Neural cell (in vitro differentiated cells): ENCODE data around the gene GOLM1. TPM values are rescaled to one million over a fixed set of nuclear protein-coding genes. Genes with fewer than 3 reads are reported as not detected.

ENCODE experiments used
- H2AFZ ChIP-seq: fragments of 200-600, 300-800 bp; sonication (generic), shearing (Covaris generic); 2 replicates; pipeline ENCODE4 v1.6.0; 2014; ENCODE audit warnings: low read depth, mild to moderate bottlenecking, antibody characterized with exemption, low read length, moderate library complexity
- H3F3A ChIP-seq: fragments of 200-600 bp; shearing (Covaris generic); 2 replicates; pipeline ENCODE4 v1.6.1; 2016; ENCODE audit warnings: mild to moderate bottlenecking, moderate library complexity, mixed read lengths, antibody characterized with exemption, low read length; ENCODE audit not compliant: insufficient read depth, poor library complexity, severe bottlenecking
- H3K27ac ChIP-seq: fragments of 200-600, 300-800 bp; sonication (generic), shearing (Covaris generic); 2 replicates; pipeline ENCODE4 v1.5.1; 2014; ENCODE audit warnings: mild to moderate bottlenecking, low read length, moderate library complexity
- H3K27me3 ChIP-seq: fragments of 300-800, 200-600 bp; sonication (generic), shearing (Covaris generic); 2 replicates; pipeline ENCODE4 v1.6.0; 2014; ENCODE audit warnings: mild to moderate bottlenecking, low read depth, low read length, moderate library complexity; ENCODE audit not compliant: insufficient read depth
- H3K36me3 ChIP-seq: fragments of 300-800, 200-600 bp; sonication (generic), shearing (Covaris generic); 2 replicates; pipeline ENCODE4 v1.5.1; 2014; ENCODE audit warnings: mild to moderate bottlenecking, antibody characterized with exemption, low read length, moderate library complexity; ENCODE audit not compliant: insufficient read depth
- H3K4me2 ChIP-seq: fragments of 300-800, 200-600 bp; sonication (generic), shearing (Covaris generic); 2 replicates; pipeline ENCODE4 v1.6.0; 2014; ENCODE audit warnings: mild to moderate bottlenecking, low read length
- H3K4me3 ChIP-seq: fragments of 300-800, 200-600 bp; sonication (generic), shearing (Covaris generic); 2 replicates; pipeline ENCODE4 v1.5.1; 2014; ENCODE audit warnings: mild to moderate bottlenecking, low read length, moderate library complexity
- H3K79me2 ChIP-seq: fragments of 200-600 bp; shearing (Covaris generic); replicated peaks from 2 replicates; pipeline ENCODE4 v1.6.0; 2014; ENCODE audit warnings: mild to moderate bottlenecking, low read length, moderate library complexity; ENCODE audit not compliant: insufficient read depth
- H3K9ac ChIP-seq: fragments of 300-800, 200-600 bp; sonication (generic), shearing (Covaris generic); 2 replicates; pipeline ENCODE4 v1.6.1; 2016; ENCODE audit warnings: mild to moderate bottlenecking, low read length, mixed read lengths
- H3K9me2 ChIP-seq: fragments of 200-600 bp; shearing (Covaris generic); 2 replicates; pipeline ENCODE4 v1.6.1; 2016; ENCODE audit warnings: mild to moderate bottlenecking, low read length, mixed read lengths; ENCODE audit not compliant: insufficient read depth
- H3K9me3 ChIP-seq: fragments of 200-600, 300-800 bp; sonication (generic), shearing (Covaris generic); 2 replicates; pipeline ENCODE4 v1.6.1; 2016; ENCODE audit warnings: mild to moderate bottlenecking, mixed run types, low read length, moderate library complexity, mixed read lengths
- H4K20me1 ChIP-seq: fragments of 200-600 bp; shearing (Covaris generic); 2 replicates; pipeline ENCODE4 v1.6.1; 2016; ENCODE audit warnings: mild to moderate bottlenecking, mixed run types; ENCODE audit not compliant: insufficient read depth
- EZH2 ChIP-seq: fragments of 200-600, 300-800 bp; shearing (Covaris generic), sonication (generic); IDR thresholded peaks from 2 replicates; pipeline ENCODE4 v1.6.1; 2014; ENCODE audit warnings: antibody characterized with exemption, low read length, borderline replicate concordance, mild to moderate bottlenecking; ENCODE audit not compliant: insufficient read depth, poor library complexity, severe bottlenecking
- RAD21 ChIP-seq: fragments of 450-650 bp; conservative IDR thresholded peaks from 2 replicates; pipeline ENCODE4 v1.6.1; 2014; ENCODE audit warnings: antibody characterized with exemption, mild to moderate bottlenecking, moderate library complexity
- REST ChIP-seq: IDR thresholded peaks from 2 replicates; pipeline ENCODE4 v1.6.1; 2012; ENCODE audit warnings: borderline replicate concordance
- SMC3 ChIP-seq: fragments of 450-650 bp; conservative IDR thresholded peaks from 2 replicates; pipeline ENCODE4 v1.6.1; 2014; ENCODE audit warnings: antibody characterized with exemption, mild to moderate bottlenecking, moderate library complexity; ENCODE audit not compliant: poor library complexity
- TAF1 ChIP-seq: IDR thresholded peaks from 2 replicates; pipeline ENCODE4 v1.6.1; 2012; ENCODE audit warnings: low read depth
- polyA plus RNA-seq: library from polyadenylated mRNA; depleted of rRNA; stranded (reverse); fragments of >200 nt; gene quantifications from 2 replicates; pipeline ENCODE4 v1.2.3, GENCODE V29; 2014
- small RNA-seq, 3 experiments: library from RNA; depleted of rRNA; stranded (forward); fragments of <200 nt; gene quantifications; one replicate each; pipeline ENCODE3, GENCODE V24; 2012

Gene GOLM1
- polyA plus RNA-seq, 1 donor from 2014 or later: 77.4 TPM

- Histone ChIP-seq H4K20me1 (no peaks in the 10 kb centered on the region), H3K27ac (no peak overlapping the region), H3F3A (no peaks in the 10 kb centered on the region), H3K9me2 (no peaks in the 10 kb centered on the region), H3K36me3 (peaks cover 9% of the 10 kb centered on the region), H2AFZ (no peak overlapping the region), H3K9me3 (no peaks in the 10 kb centered on the region), H3K79me2 (no peaks in the 10 kb centered on the region), H3K9ac (no peak overlapping the region), H3K27me3 (no peaks in the 10 kb centered on the region), H3K4me3 (no peak overlapping the region), H3K4me2 (no peak overlapping the region)
- TF ChIP-seq REST: no peak
Observed at GRCh38 chr9:85981369-85981768, 118.0 kb downstream of the GOLM1 start.

DNA sequence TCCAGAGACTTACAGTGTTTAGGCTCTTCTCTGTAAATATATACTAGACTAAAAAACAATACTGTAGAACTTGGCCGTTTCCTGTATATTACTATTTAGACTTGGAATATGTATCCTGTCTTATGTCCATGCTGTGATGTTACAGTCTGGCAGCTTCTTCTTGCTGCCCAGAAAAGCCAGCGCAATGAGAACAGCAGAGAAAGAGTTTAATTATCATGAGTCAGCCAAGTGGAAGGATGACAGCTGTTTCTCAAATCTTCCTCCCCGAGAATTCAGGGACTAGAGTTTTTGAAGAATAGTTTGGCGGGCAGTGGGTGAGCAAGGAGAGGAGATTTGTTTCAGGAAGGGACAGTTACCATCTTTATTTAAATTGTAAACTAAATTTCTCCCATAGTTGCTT, 120.9 kb downstream of the GOLM1 start:
- Histone ChIP-seq H3K4me3 (no peak overlapping the region), H3K9me3 (no peaks in the 10 kb centered on the region), H2AFZ (no peak overlapping the region), H3K9ac (no peak overlapping the region), H3F3A (no peaks in the 10 kb centered on the region), H3K9me2 (no peaks in the 10 kb centered on the region), H3K27me3 (no peaks in the 10 kb centered on the region), H3K36me3 (peaks cover 9% of the 10 kb centered on the region), H3K79me2 (no peaks in the 10 kb centered on the region), H4K20me1 (no peaks in the 10 kb centered on the region), H3K4me2 (no peak overlapping the region), H3K27ac (no peak overlapping the region)
- TF ChIP-seq TAF1 (no peak), RAD21 (no peak), EZH2 (no peak), SMC3 (no peak)

Small RNA genes lying within 50 kb of the gene (small RNA-seq; reads per million reads assigned to genes)
- gene AL161447.1: 0 reads per million in 3 experiments

Other genes with a start within 250 kb of the GOLM1 start
- 26.0 and 28.6 TPM in 2 replicates for gene NAA35, start 158.4 kb downstream of the GOLM1 start, polyA plus RNA-seq
- gene C9orf153, start 160.1 kb upstream of the GOLM1 start, polyA plus RNA-seq: not detected in 2 replicates
- gene ISCA1, start 183.0 kb upstream of the GOLM1 start, polyA plus RNA-seq: 119 and 141 TPM in 2 replicates